Neutrophil (primary cell): ENCODE results near the gene TNFRSF18.

Source experiments
- H3K27ac ChIP-seq: fragments of 200-600 bp; sonication (generic); 2 replicates; pipeline ENCODE4 v1.5.1; 2016; ENCODE audit warnings: mild to moderate bottlenecking, moderate library complexity
- H3K27me3 ChIP-seq: fragments of 200-600 bp; sonication (generic); 2 replicates; pipeline ENCODE4 v1.6.0; 2016; ENCODE audit warnings: mild to moderate bottlenecking
- H3K36me3 ChIP-seq: fragments of 200-600 bp; sonication (generic); 2 replicates; pipeline ENCODE4 v1.5.1; 2017
- H3K4me1 ChIP-seq, 2 experiments: fragments of 200-600 bp in 1 of 2; sonication (generic) in 1 of 2; 1 replicate in 1 of 2; 2 replicates in 1 of 2; pipeline versions ENCODE4 v1.5.1 to v1.6.1; 2013 to 2016; ENCODE audit warnings: low read depth in 1 of 2, low read length in 1 of 2, mild to moderate bottlenecking in 1 of 2, moderate library complexity in 1 of 2; ENCODE audit not compliant: control insufficient read depth in 1 of 2, insufficient read depth in 1 of 2
- H3K4me3 ChIP-seq, 2 experiments: fragments of 200-600 bp in 1 of 2; sonication (generic) in 1 of 2; 1 replicate in 1 of 2; 2 replicates in 1 of 2; pipeline ENCODE4 v1.5.1; 2013 to 2016; ENCODE audit warnings: low read depth in 1 of 2, low read length in 1 of 2, mild to moderate bottlenecking in 1 of 2, moderate library complexity in 1 of 2
- H3K9me3 ChIP-seq: fragments of 200-600 bp; sonication (generic); 2 replicates; pipeline ENCODE4 v1.5.1; 2016
- CTCF ChIP-seq: fragments of 200-600 bp; sonication (generic); IDR thresholded peaks from 2 replicates; pipeline ENCODE4 v1.5.1; 2016; ENCODE audit warnings: antibody characterized with exemption

Gene TNFRSF18

GRCh38 chr1:1242461-1243265 lies 36.3 kb upstream of the TNFRSF18 start:
- H3K9me3 ChIP-seq: no peaks in the 10 kb centered on the region
- H3K4me1 ChIP-seq: no peaks in the 10 kb centered on the region
- no peak for TF ChIP-seq CTCF
- H3K36me3 ChIP-seq: no peaks in the 10 kb centered on the region
- peaks cover 57% of the 10 kb centered on the region for H3K27me3 ChIP-seq
- H3K27ac ChIP-seq: no peak overlapping the region
- no peak overlapping the region for H3K4me3 ChIP-seq

- Histone ChIP-seq H3K27me3 (peaks cover 57% of the 10 kb centered on the region), H3K4me1 (no peaks in the 10 kb centered on the region)
These were observed 35.3 kb upstream of the TNFRSF18 start for GRCh38 chr1:1241588-1242219.

GRCh38 chr1:1240822-1241587 lies 34.6 kb upstream of the TNFRSF18 start:
- no peak overlapping the region for H3K4me3 ChIP-seq
- peaks cover 50% of the 10 kb centered on the region for H3K27me3 ChIP-seq
- H3K9me3 ChIP-seq: no peaks in the 10 kb centered on the region
- no peak for TF ChIP-seq CTCF
- H3K27ac ChIP-seq: no peak overlapping the region
- no peaks in the 10 kb centered on the region for H3K4me1 ChIP-seq
- no peaks in the 10 kb centered on the region for H3K36me3 ChIP-seq

More at GRCh38 chr1:1241588-1242219, 35.3 kb upstream of the TNFRSF18 start:
- Histone ChIP-seq H3K27ac (no peak overlapping the region), H3K36me3 (no peaks in the 10 kb centered on the region), H3K4me3 (no peak overlapping the region), H3K9me3 (no peaks in the 10 kb centered on the region)
- TF ChIP-seq CTCF: no peak

- Histone ChIP-seq H3K9me3 (no peaks in the 10 kb centered on the region), H3K27ac (no peak overlapping the region), H3K36me3 (no peaks in the 10 kb centered on the region), H3K27me3 (peaks cover 44% of the 10 kb centered on the region), H3K4me1 (no peaks in the 10 kb centered on the region), H3K4me3 (no peak overlapping the region)
- no peak for TF ChIP-seq CTCF
These were observed 33.9 kb upstream of the TNFRSF18 start for GRCh38 chr1:1240348-1240732.

- Histone ChIP-seq H3K4me1 (no peaks in the 10 kb centered on the region), H3K36me3 (no peaks in the 10 kb centered on the region), H3K27me3 (peaks cover 41% of the 10 kb centered on the region), H3K4me3 (no peak overlapping the region), H3K27ac (no peak overlapping the region), H3K9me3 (no peaks in the 10 kb centered on the region)
- no peak for TF ChIP-seq CTCF
These were observed 33.4 kb upstream of the TNFRSF18 start for GRCh38 chr1:1239614-1240347.
